ENCODE data around the gene REEP6.

GRCh38 chr19:1486720-1487575, 4.0 kb upstream of the REEP6 start:
- TF ChIP-seq CTCF (IDR thresholded peaks at IDR 0.05) (no peak), POLR2A (IDR thresholded peaks at IDR 0.05) (no peak)

Data from uterus (tissue), 2 donors.